ENCODE results near the gene CATSPER2.
"Not testable (repeated sequence)": the region's sequence is repeated elsewhere in the genome, so short reads cannot be mapped to it uniquely, and the experiment has no call there.

GRCh38 chr15:43692679-43693078, 44.0 kb upstream of the CATSPER2 start:
- TF ChIP-seq CTCF, POLR2A (IDR thresholded peaks at IDR 0.05): not testable (repeated sequence)

All from uterus (tissue), 2 donors.